HG02571 (cell line): ENCODE measurements around the gene MPC1.
"Not testable (repeated sequence)": the region's sequence is repeated elsewhere in the genome, so short reads cannot be mapped to it uniquely, and the experiment has no call there.

Experiments
- ATAC-seq: cut with Tn5 transposase; IDR thresholded peaks from one replicate; pipeline ENCODE4 v1.9.1; 2021; ENCODE audit warnings: mild to moderate bottlenecking, moderate library complexity; ENCODE audit not compliant: unreplicated experiment

The MPC1 gene

GRCh38 chr6:166348305-166348949 is 34.3 kb downstream of the MPC1 start:
- ATAC-seq = no peak

DNA sequence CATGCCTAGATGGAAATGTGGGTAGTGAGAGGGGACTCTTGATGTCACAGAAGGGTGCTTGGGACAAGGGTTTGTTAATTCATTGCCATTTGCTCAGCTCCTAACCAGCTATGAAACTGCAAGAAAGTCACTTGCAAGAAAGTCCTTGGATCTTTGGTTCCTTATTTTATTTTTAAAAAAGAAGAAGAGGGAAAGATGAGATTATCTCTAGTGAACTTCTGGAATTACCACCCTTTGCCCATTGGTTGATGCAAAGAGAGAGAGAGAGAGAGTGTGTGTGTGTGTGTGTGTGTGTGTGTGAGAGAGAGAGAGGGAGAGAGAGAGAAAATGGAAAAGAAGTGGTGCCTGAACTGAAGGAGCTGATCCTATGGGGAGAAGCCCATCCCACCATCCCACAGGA is 35.8 kb downstream of the MPC1 start:
- no peak for ATAC-seq

GRCh38 chr6:166346449-166346848 is 36.3 kb downstream of the MPC1 start:
- ATAC-seq = no peak

- ATAC-seq = not testable (repeated sequence)
Measured at GRCh38 chr6:166345672-166346071, 37.1 kb downstream of the MPC1 start.

- ATAC-seq = not testable (repeated sequence)
Measured at GRCh38 chr6:166344921-166345320, 37.8 kb downstream of the MPC1 start.

DNA sequence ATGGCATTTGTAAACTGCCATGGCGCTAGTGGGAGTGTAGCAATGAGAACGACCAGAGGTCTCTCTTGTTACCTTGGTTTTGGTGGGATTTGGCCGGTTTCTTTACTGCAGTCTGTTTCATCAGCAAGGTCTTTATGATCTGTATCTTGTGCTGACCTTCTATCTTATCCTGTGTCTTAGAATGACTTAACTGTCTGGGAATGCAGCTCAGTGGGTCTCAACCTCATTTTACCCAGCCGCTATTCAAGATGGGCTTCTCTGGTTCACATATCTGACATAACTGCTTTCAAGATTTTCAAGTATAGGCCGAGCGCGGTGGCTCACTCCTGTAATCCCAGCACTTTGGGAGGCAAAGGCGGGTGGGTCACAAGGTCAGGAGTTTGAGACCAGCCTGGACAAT is 38.5 kb downstream of the MPC1 start:
- no peak for ATAC-seq

GRCh38 chr6:166343150-166343487 is 39.6 kb downstream of the MPC1 start:
- ATAC-seq = peak; percentile 12

GRCh38 chr6:166342349-166343149 is 40.2 kb downstream of the MPC1 start, which contains the start of gene SFT2D1:
TSS of gene SFT2D1 (minus strand) at chr6:166342545. CDS start at chr6:166342481, 64 bp downstream.
- peak; percentile 93 for ATAC-seq

- no peak for ATAC-seq
Measured at GRCh38 chr6:166341977-166342348, 40.8 kb downstream of the MPC1 start.

DNA sequence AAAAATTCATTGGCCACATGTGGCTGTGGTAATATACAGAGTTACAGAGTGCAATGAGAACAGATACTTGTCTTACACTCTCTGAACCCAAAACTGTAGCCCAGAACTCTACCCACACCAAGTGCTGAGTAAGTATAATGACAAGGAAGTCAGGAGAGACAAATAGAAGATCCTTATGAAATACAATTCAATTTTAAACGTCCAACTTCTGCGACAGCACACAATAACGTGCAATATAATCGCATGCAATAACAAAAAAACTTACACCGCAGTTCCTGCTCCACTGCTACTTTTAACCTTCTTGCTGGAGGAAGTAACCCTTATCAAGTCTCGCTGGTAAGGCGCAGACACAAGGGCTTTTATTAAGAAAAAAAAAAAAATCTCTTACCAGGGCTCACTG is 41.3 kb downstream of the MPC1 start:
- ATAC-seq = no peak

- no peak for ATAC-seq
Measured at GRCh38 chr6:166338854-166339253, 43.9 kb downstream of the MPC1 start.

- no peak for ATAC-seq
Measured at GRCh38 chr6:166336847-166337246, 45.9 kb downstream of the MPC1 start.

DNA sequence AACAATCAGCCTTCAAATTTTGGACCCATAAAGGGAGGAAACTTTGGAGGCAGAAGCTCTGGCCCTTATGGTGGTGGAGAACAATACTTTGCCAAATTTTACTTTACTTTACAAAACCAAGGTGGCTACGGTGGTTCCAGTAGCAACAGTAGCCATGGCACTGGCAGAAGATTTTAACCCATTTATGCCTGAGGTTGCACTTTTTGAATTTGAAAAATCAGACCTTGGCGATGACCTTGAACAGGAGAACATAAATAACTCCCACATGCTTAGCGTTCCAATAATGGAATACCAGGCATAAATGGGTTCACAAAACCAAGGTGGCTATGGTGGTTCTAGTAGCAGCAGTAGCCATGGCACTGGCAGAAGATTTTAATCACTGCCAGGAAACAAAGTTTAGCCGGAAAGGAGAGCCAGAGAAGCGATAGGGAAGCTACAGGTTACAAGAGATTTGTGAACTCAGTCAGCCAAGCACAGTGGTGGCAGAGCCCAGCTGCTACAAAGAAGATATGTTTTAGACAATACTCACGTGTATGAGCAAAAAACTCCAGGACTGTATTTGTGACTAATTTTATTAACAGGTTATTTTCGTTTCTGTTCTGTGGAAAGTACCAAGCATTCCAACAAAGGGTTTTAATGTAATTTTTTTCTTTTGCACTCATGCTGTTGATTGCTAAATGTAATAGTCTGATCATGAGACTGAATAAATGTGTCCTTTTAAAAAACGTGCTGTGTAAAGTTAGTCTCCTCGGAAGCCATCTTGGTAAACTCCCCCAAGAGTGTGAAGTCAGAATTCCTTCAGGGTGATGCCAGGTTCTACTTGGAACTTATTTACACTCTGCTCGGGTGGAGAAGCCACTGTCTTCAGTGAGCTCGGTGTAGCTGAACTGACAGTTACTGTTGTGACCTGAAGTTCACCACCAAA is 47.1 kb downstream of the MPC1 start:
- ATAC-seq = no peak

DNA sequence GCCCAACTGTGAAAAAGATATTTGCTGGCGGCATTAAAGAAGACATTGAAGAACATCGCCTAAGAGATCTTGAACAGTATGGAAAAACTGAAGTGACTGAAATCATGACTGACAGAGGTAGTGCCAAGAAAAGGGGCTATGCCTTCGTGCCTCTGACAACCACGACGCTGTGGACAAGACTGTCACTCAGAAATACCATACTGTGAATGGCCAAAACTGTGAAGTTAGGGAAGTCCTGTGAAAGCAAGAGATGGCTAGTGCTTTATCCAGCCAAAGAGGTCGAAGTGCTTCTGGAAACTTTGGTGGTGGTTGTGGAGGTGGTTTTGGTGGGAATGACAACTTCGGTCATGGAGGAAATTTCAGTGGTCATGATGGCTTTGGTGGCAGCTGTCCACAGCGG is 47.9 kb downstream of the MPC1 start:
- ATAC-seq = no peak

GRCh38 chr6:166333172-166333995 is 49.4 kb downstream of the MPC1 start:
- peak; percentile 52 for ATAC-seq

GRCh38 chr6:166331503-166332415 is 51.0 kb downstream of the MPC1 start:
- no peak for ATAC-seq

DNA sequence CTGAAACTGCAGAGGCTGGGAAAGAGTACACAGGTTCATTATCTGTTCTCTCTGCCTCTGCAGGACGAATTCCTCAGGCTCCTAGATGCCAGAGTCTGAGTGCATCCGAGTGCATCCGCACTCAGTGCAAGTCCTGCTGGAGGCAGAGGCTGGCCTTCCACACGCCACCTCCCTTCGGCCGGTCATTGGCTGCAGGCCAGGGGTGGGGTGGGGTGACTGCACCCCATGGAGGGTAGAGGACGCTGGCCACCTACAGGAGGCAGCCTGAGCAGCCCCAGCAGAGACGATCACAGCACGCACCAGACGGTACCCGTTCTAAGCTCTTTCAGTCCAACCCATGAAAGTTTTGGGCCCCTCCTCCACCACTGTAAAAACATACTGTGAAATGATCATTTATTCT is 52.1 kb downstream of the MPC1 start:
- no peak for ATAC-seq

GRCh38 chr6:166325383-166326042 is 57.2 kb downstream of the MPC1 start:
- ATAC-seq = peak; percentile 83

DNA sequence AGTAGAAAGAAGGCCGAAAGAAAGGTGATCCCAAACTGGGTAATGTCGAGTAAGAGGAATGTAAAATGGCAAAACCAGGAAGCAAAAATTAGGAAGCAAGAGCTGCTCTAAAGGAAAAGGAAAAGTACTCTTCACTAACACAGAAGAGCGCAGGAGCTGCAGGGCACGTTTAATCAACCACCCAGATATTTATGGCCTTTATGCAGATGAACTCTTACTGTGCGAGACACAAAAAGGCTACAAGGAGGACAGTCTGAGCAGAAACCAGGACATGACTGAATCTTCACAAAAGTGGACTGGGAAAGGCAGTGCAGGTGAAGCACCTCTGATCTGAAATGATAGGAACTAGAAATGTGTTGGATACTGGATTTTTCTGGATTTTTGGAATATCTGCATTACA is 59.3 kb downstream of the MPC1 start:
- ATAC-seq = no peak
